PC-3 (cell line): Measurements from ENCODE around the gene BUD31. TPM values are rescaled to one million over a fixed set of nuclear protein-coding genes. Genes with fewer than 3 reads are reported as not detected.
"Not testable (repeated sequence)": the region's sequence is repeated elsewhere in the genome, so short reads cannot be mapped to it uniquely, and the experiment has no call there.

Source experiments
- ATAC-seq: fragments of 200-7000 bp; cut with Tn5 transposase; 2 replicates; pipeline ENCODE4 v1.9.1; 2020; ENCODE audit warnings: mild to moderate bottlenecking, moderate library complexity
- BruUV-seq: library from RNA; stranded (reverse); fragments of 400-500 nt; replicated peaks from 2 replicates; lab custom pipeline; 2021; lab: Mats Ljungman, UMichigan
- CTCF ChIA-PET: fragments of 300-600 bp; sonication (Branson Sonifier 250); formaldehyde crosslinking; loops from one replicate; lab custom pipeline; 2022; ENCODE audit warnings: antibody characterized with exemption; lab: Charles Lee
- POLR2A ChIA-PET: fragments of 300-600 bp; sonication (Branson Sonifier 250); formaldehyde crosslinking; loops from one replicate; lab custom pipeline; 2022; ENCODE audit warnings: antibody characterized with exemption; ENCODE audit not compliant: unreplicated experiment; lab: Charles Lee
- DNase-seq: peaks from one replicate; pipeline ENCODE4 v3.0.0-alpha.2; 2015
- H2AFZ ChIP-seq: fragments of 300-600 bp; sonication (generic); 2 replicates; pipeline ENCODE4 v1.6.0; 2016; ENCODE audit warnings: antibody characterized with exemption, low read length
- H3F3A ChIP-seq: fragments of 300-600 bp; sonication (generic); one replicate; pipeline ENCODE4 v1.6.0; 2017; ENCODE audit warnings: antibody characterized with exemption, low read length, control low read depth, mild to moderate bottlenecking; ENCODE audit not compliant: unreplicated experiment
- H3K27ac ChIP-seq: fragments of 300-600 bp; sonication (generic); 2 replicates; pipeline ENCODE4 v1.5.1; 2016; ENCODE audit warnings: mild to moderate bottlenecking, low read length
- H3K27me3 ChIP-seq: fragments of 300-600 bp; sonication (generic); 2 replicates; pipeline ENCODE4 v1.6.1; 2016; ENCODE audit warnings: low read length, mixed read lengths
- H3K36me3 ChIP-seq: fragments of 300-600 bp; sonication (generic); 2 replicates; pipeline ENCODE4 v1.6.1; 2016; ENCODE audit warnings: low read depth, mixed run types, low read length, mixed read lengths
- H3K4me1 ChIP-seq: fragments of 300-600 bp; sonication (generic); 2 replicates; pipeline ENCODE4 v1.5.1; 2016; ENCODE audit warnings: low read length; ENCODE audit not compliant: insufficient read depth
- H3K4me2 ChIP-seq: fragments of 300-600 bp; sonication (generic); 2 replicates; pipeline ENCODE4 v1.6.0; 2016; ENCODE audit warnings: low read length
- H3K4me3 ChIP-seq: fragments of 300-600 bp; sonication (generic); 2 replicates; pipeline ENCODE4 v1.5.1; 2016; ENCODE audit warnings: mild to moderate bottlenecking, low read length, mixed read lengths
- H3K79me2 ChIP-seq: fragments of 300-600 bp; sonication (generic); 2 replicates; pipeline ENCODE4 v1.6.1; 2017; ENCODE audit warnings: low read length, mixed read lengths
- H3K9ac ChIP-seq: fragments of 300-600 bp; sonication (generic); 2 replicates; pipeline ENCODE4 v1.6.0; 2016; ENCODE audit warnings: mild to moderate bottlenecking, low read length
- H3K9me2 ChIP-seq: fragments of 300-600 bp; sonication (generic); replicated peaks from 2 replicates; pipeline ENCODE4 v1.6.1; 2016; ENCODE audit warnings: mixed run types, low read length, mixed read lengths
- H3K9me3 ChIP-seq: fragments of 300-600 bp; sonication (generic); 2 replicates; pipeline ENCODE4 v1.6.1; 2016; ENCODE audit warnings: low read length, mixed read lengths
- H4K20me1 ChIP-seq: fragments of 300-600 bp; sonication (generic); 2 replicates; pipeline ENCODE4 v1.6.1; 2016; ENCODE audit warnings: low read length, mixed read lengths
- CTCF ChIP-seq: fragments of 300-600 bp; sonication (generic); conservative IDR thresholded peaks from 2 replicates; pipeline ENCODE4 v1.5.1; 2017; ENCODE audit warnings: antibody characterized with exemption, low read depth, mild to moderate bottlenecking, low read length
- EZH2 ChIP-seq: fragments of 300-600 bp; sonication (generic); IDR thresholded peaks from one replicate; pipeline ENCODE4 v1.6.1; 2017; ENCODE audit warnings: antibody characterized with exemption, mild to moderate bottlenecking, low read length; ENCODE audit not compliant: unreplicated experiment
- EZH2phosphoT487 ChIP-seq: fragments of 300-600 bp; sonication (generic); IDR thresholded peaks from 2 replicates; pipeline ENCODE4 v1.6.1; 2018; ENCODE audit warnings: mild to moderate bottlenecking, antibody characterized with exemption, low read length, borderline replicate concordance
- intact Hi-C: fragments of 100-400 bp; cut with micrococcal nuclease; formaldehyde crosslinking; loops from 2 replicates; pipeline ENCODE4 v1.9.0; 2023
- total RNA-seq: library from RNA; depleted of rRNA; stranded (reverse); fragments of >200 nt; gene quantifications from 2 replicates; pipeline ENCODE4 v1.2.3, GENCODE V29; 2014

BUD31 gene
- total RNA-seq, 1 experiment from 2014 or later = 144 TPM

- Histone ChIP-seq H3F3A (no peaks in the 10 kb centered on the region), H3K4me1 (no peaks in the 10 kb centered on the region), H3K4me2 (no peak overlapping the region), H3K27me3 (no peaks in the 10 kb centered on the region), H3K9ac (no peak overlapping the region), H3K9me2 (no peaks in the 10 kb centered on the region), H3K9me3 (no peaks in the 10 kb centered on the region), H3K4me3 (no peak overlapping the region), H3K79me2 (no peaks in the 10 kb centered on the region), H2AFZ (no peak overlapping the region), H4K20me1 (no peaks in the 10 kb centered on the region), H3K36me3 (peaks cover 4% of the 10 kb centered on the region), H3K27ac (no peak overlapping the region)
- POLR2A ChIA-PET = no interaction called here
- BruUV-seq = no TSS peak
- ATAC-seq = no peak
- intact Hi-C loops = no loop called here
- TF ChIP-seq EZH2 = no peak
- TF ChIP-seq CTCF = no peak
- TF ChIP-seq EZH2phosphoT487 = no peak
- CTCF ChIA-PET = no interaction called here
- DNase-seq = no peak
These were observed 21.0 kb downstream of the BUD31 start for GRCh38 chr7:99429756-99430155.

DNA sequence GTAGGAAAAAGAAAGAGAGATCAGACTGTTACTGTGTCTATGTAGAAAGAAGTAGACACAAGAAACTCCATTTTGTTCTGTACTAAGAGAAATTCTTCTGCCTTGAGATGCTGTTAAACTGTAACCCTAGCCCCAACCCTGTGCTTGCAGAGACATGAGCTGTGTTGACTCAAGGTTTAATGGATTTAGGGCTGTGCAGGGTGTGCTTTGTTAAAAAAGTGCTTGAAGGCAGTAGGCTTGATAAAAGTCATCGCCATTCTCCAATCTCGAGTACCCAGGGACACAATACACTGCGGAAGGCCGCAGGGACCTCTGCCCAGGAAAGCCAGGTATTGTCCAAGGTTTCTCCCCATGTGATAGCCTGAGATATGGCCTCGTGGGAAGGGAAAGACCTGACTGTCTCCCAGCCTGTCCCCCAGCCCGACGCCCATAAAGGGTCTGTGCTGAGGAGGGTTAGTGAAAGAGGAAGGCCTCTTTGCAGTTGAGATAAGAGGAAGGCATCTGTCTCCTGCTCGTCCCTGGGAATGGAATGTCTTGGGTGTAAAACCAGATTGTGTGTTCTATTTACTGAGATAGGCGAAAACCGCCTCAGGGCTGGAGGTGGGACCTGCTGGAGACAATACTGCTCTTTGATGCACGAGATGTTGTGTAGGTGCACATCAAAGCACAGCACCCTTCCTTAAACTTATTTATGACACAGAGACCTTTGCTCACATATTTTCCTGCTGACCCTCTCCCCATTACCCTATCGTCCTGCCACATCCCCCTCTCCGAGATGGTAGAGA is 23.2 kb downstream of the BUD31 start:
- H3K36me3 ChIP-seq, H3K4me1 ChIP-seq, H3K9ac ChIP-seq, POLR2A ChIA-PET, H3F3A ChIP-seq, H2AFZ ChIP-seq, CTCF ChIA-PET, intact Hi-C loops, ATAC-seq, H3K9me2 ChIP-seq, H3K79me2 ChIP-seq, H3K27ac ChIP-seq, BruUV-seq, H3K27me3 ChIP-seq, DNase-seq, H3K4me3 ChIP-seq, H4K20me1 ChIP-seq, H3K4me2 ChIP-seq, H3K9me3 ChIP-seq: not testable (repeated sequence)

- Histone ChIP-seq H3K27ac (no peak overlapping the region), H3F3A (no peaks in the 10 kb centered on the region), H3K4me1 (peaks cover 6% of the 10 kb centered on the region), H3K4me2 (no peak overlapping the region), H3K9ac (no peak overlapping the region), H3K4me3 (no peak overlapping the region), H3K9me3 (no peaks in the 10 kb centered on the region), H3K36me3 (peaks cover 4% of the 10 kb centered on the region), H2AFZ (no peak overlapping the region), H3K9me2 (no peaks in the 10 kb centered on the region), H4K20me1 (no peaks in the 10 kb centered on the region), H3K79me2 (peaks cover 18% of the 10 kb centered on the region), H3K27me3 (no peaks in the 10 kb centered on the region)
- POLR2A ChIA-PET = interaction anchor here (0.6 kb wide), 1 partner anchor 39 kb away, joined by 19 read pairs; no protein-coding TSS in a partner anchor
- TF ChIP-seq EZH2 = no peak
- TF ChIP-seq EZH2phosphoT487 = no peak
- TF ChIP-seq CTCF = no peak
- no peak for ATAC-seq
- DNase-seq = no peak
- intact Hi-C loops = no loop called here
- no TSS peak for BruUV-seq
- CTCF ChIA-PET = no interaction called here
These were observed 24.4 kb downstream of the BUD31 start for GRCh38 chr7:99433158-99433557.
